HEK293T (cell line): ENCODE results near the gene ARHGEF18.

Source experiments
- BHLHE40 ChIP-seq: fragments of 450-650 bp; IDR thresholded peaks from 2 replicates; pipeline ENCODE4 v1.6.1; 2016; ENCODE audit warnings: mild to moderate bottlenecking, moderate library complexity, borderline replicate concordance
- CTBP1 ChIP-seq: fragments of 450-650 bp; IDR thresholded peaks from 2 replicates; pipeline ENCODE4 v1.6.1; 2016; ENCODE audit warnings: borderline replicate concordance
- ELF4 ChIP-seq: fragments of 450-650 bp; IDR thresholded peaks from 2 replicates; pipeline ENCODE4 v1.6.1; 2017; ENCODE audit warnings: antibody characterized with exemption
- FOXK2 ChIP-seq: fragments of 450-650 bp; IDR thresholded peaks from 2 replicates; pipeline ENCODE4 v1.6.1; 2016; ENCODE audit warnings: mild to moderate bottlenecking
- FOXM1 ChIP-seq: fragments of 450-650 bp; IDR thresholded peaks from 2 replicates; pipeline ENCODE4 v1.6.1; 2017; ENCODE audit warnings: mild to moderate bottlenecking, borderline replicate concordance
- HDGF ChIP-seq: fragments of 450-650 bp; IDR thresholded peaks from 2 replicates; pipeline ENCODE4 v1.6.1; 2017; ENCODE audit warnings: antibody characterized with exemption, borderline replicate concordance
- L3MBTL2 ChIP-seq: fragments of 450-650 bp; conservative IDR thresholded peaks from 2 replicates; pipeline ENCODE4 v1.6.1; 2016; ENCODE audit warnings: mild to moderate bottlenecking
- LEF1 ChIP-seq: fragments of 450-650 bp; IDR thresholded peaks from 2 replicates; pipeline ENCODE4 v1.6.1; 2017; ENCODE audit warnings: mild to moderate bottlenecking, borderline replicate concordance
- PKNOX1 ChIP-seq: fragments of 450-650 bp; IDR thresholded peaks from 2 replicates; pipeline ENCODE4 v1.6.1; 2016
- SP1 ChIP-seq: fragments of 450-650 bp; IDR thresholded peaks from 2 replicates; pipeline ENCODE4 v1.6.1; 2017
- SUZ12 ChIP-seq: fragments of 450-650 bp; IDR thresholded peaks from 2 replicates; pipeline ENCODE4 v1.6.1; 2016; ENCODE audit warnings: mild to moderate bottlenecking
- TARDBP ChIP-seq: fragments of 450-650 bp; IDR thresholded peaks from 2 replicates; pipeline ENCODE4 v1.6.1; 2016
- ZNF384 ChIP-seq: fragments of 450-650 bp; IDR thresholded peaks from 2 replicates; pipeline ENCODE4 v1.6.1; 2016

GRCh38 chr19:7333198-7334118 is 15.3 kb upstream of the ARHGEF18 start:
- TF ChIP-seq ZNF384: no peak
- TF ChIP-seq FOXK2: no peak
- TF ChIP-seq SUZ12: no peak
- TF ChIP-seq SP1: no peak
- no peak for TF ChIP-seq CTBP1
- TF ChIP-seq FOXM1: no peak
- TF ChIP-seq ELF4: no peak
- no peak for TF ChIP-seq TARDBP
- no peak for TF ChIP-seq L3MBTL2
- TF ChIP-seq LEF1: no peak
- TF ChIP-seq HDGF: no peak
- TF ChIP-seq PKNOX1: no peak
- no peak for TF ChIP-seq BHLHE40
